ENCODE measurements around the gene FHOD3.

The FHOD3 gene

DNA sequence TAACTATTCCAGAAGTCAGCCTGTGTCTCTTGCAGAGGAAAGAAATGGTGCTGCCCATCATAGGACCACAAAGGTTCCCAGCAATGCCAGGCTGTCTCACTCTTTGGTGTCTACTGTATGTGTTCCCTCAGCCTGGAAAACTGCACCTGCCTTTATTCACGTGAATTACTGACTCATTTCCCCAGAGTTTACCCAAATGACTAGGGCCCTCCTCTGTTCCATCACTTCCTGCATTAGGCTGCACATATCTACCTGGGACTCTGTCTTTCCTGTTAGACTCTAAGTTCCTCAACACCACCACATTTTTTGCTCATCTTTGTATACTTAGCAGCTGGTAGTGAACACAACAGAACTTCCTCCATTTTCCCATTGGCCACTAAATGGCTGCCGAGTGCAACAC lies 188.3 kb downstream of the FHOD3 start:
- TF ChIP-seq, protein P1, sequence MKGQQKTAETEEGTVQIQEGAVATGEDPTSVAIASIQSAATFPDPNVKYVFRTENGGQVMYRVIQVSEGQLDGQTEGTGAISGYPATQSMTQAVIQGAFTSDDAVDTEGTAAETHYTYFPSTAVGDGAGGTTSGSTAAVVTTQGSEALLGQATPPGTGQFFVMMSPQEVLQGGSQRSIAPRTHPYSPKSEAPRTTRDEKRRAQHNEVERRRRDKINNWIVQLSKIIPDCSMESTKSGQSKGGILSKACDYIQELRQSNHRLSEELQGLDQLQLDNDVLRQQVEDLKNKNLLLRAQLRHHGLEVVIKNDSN (IDR thresholded peaks at IDR 0.05) = no peak
- no peak for TF ChIP-seq CEBPB (IDR thresholded peaks at IDR 0.05)
- no peak for TF ChIP-seq TEAD4 (IDR thresholded peaks at IDR 0.05)
- no peak for TF ChIP-seq YY1 (IDR thresholded peaks at IDR 0.05; ENCODE audit: low read depth)
- no peak for TF ChIP-seq EGR1 (IDR thresholded peaks at IDR 0.05)

DNA sequence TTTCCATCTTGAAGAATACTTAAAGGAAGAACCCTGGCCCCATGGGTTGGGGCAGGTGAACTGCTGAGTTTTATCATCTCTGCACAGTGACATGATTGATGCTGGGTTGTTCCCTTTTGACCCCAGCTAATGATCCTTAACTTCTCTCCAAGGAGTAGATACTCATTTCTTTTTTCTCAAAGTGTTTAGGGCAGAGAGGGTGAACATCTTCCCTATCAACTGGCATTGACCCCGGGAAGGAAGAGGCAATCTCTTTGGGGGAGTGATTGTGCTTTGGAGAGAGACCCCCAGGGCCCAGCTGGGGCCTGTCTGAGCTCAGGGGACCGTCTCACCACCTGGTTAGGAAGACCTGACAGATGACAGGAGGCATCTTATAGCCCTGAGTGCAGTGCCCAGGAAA lies 190.6 kb downstream of the FHOD3 start:
- TF ChIP-seq, protein P2, sequence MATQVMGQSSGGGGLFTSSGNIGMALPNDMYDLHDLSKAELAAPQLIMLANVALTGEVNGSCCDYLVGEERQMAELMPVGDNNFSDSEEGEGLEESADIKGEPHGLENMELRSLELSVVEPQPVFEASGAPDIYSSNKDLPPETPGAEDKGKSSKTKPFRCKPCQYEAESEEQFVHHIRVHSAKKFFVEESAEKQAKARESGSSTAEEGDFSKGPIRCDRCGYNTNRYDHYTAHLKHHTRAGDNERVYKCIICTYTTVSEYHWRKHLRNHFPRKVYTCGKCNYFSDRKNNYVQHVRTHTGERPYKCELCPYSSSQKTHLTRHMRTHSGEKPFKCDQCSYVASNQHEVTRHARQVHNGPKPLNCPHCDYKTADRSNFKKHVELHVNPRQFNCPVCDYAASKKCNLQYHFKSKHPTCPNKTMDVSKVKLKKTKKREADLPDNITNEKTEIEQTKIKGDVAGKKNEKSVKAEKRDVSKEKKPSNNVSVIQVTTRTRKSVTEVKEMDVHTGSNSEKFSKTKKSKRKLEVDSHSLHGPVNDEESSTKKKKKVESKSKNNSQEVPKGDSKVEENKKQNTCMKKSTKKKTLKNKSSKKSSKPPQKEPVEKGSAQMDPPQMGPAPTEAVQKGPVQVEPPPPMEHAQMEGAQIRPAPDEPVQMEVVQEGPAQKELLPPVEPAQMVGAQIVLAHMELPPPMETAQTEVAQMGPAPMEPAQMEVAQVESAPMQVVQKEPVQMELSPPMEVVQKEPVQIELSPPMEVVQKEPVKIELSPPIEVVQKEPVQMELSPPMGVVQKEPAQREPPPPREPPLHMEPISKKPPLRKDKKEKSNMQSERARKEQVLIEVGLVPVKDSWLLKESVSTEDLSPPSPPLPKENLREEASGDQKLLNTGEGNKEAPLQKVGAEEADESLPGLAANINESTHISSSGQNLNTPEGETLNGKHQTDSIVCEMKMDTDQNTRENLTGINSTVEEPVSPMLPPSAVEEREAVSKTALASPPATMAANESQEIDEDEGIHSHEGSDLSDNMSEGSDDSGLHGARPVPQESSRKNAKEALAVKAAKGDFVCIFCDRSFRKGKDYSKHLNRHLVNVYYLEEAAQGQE (IDR thresholded peaks at IDR 0.05; ENCODE audit: low read depth) = no peak
- TF ChIP-seq EGR1 (IDR thresholded peaks at IDR 0.05) (no peak), TCF12 (IDR thresholded peaks at IDR 0.05; ENCODE audit: low read depth) (no peak), NFIC (IDR thresholded peaks at IDR 0.05) (no peak), CEBPB (IDR thresholded peaks at IDR 0.05) (no peak), FOXM1 (IDR thresholded peaks at IDR 0.05; ENCODE audit: borderline replicate concordance, low read depth) (no peak), ZBTB7A (IDR thresholded peaks at IDR 0.05; ENCODE audit: low read depth) (no peak), TEAD4 (IDR thresholded peaks at IDR 0.05) (no peak), RAD21 (IDR thresholded peaks at IDR 0.05; ENCODE audit: low read depth) (no peak), EP300 (IDR thresholded peaks at IDR 0.05; ENCODE audit: borderline replicate concordance) (no peak), YY1 (IDR thresholded peaks at IDR 0.05; ENCODE audit: low read depth) (no peak), TAF1 (IDR thresholded peaks at IDR 0.05; ENCODE audit: low read depth) (no peak), CREB1 (IDR thresholded peaks at IDR 0.05; ENCODE audit: low read depth) (no peak)
- TF ChIP-seq, protein P1 (IDR thresholded peaks at IDR 0.05) = no peak
- TF ChIP-seq, protein P3, sequence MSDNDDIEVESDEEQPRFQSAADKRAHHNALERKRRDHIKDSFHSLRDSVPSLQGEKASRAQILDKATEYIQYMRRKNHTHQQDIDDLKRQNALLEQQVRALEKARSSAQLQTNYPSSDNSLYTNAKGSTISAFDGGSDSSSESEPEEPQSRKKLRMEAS (IDR thresholded peaks at IDR 0.05) = no peak

DNA sequence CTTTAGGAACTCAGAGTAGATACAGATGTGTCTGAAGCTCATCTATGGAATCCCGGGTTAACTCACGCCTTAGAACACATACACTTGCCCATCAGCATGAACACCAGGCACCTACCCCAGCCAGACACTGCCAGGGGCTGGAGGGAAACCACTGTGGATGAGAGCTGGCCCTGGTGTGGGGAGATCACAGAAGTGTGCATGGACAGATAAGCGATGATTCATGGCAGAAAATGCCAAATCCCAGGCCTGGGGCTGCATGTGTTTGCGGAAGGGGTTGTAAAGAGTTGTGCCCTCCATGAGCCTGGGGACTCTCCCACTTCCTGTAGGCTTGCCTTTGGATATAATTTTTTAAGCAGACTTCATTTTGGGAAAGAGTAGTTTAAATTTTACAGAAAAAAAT lies 193.4 kb downstream of the FHOD3 start:
- TF ChIP-seq, protein P3 (IDR thresholded peaks at IDR 0.05) = no peak
- TF ChIP-seq, protein P1 (IDR thresholded peaks at IDR 0.05) = no peak
- TF ChIP-seq FOXM1 (IDR thresholded peaks at IDR 0.05; ENCODE audit: borderline replicate concordance, low read depth) (no peak), TAF1 (IDR thresholded peaks at IDR 0.05; ENCODE audit: low read depth) (no peak), EGR1 (IDR thresholded peaks at IDR 0.05) (no peak), ZBTB7A (IDR thresholded peaks at IDR 0.05; ENCODE audit: low read depth) (no peak), NFIC (IDR thresholded peaks at IDR 0.05) (no peak), TEAD4 (IDR thresholded peaks at IDR 0.05) (no peak), TCF12 (IDR thresholded peaks at IDR 0.05; ENCODE audit: low read depth) (no peak), CREB1 (IDR thresholded peaks at IDR 0.05; ENCODE audit: low read depth) (no peak), YY1 (IDR thresholded peaks at IDR 0.05; ENCODE audit: low read depth) (no peak), EP300 (IDR thresholded peaks at IDR 0.05; ENCODE audit: borderline replicate concordance) (no peak), CEBPB (IDR thresholded peaks at IDR 0.05) (no peak), RAD21 (IDR thresholded peaks at IDR 0.05; ENCODE audit: low read depth) (no peak)
- TF ChIP-seq, protein P2 (IDR thresholded peaks at IDR 0.05; ENCODE audit: low read depth) = no peak

DNA sequence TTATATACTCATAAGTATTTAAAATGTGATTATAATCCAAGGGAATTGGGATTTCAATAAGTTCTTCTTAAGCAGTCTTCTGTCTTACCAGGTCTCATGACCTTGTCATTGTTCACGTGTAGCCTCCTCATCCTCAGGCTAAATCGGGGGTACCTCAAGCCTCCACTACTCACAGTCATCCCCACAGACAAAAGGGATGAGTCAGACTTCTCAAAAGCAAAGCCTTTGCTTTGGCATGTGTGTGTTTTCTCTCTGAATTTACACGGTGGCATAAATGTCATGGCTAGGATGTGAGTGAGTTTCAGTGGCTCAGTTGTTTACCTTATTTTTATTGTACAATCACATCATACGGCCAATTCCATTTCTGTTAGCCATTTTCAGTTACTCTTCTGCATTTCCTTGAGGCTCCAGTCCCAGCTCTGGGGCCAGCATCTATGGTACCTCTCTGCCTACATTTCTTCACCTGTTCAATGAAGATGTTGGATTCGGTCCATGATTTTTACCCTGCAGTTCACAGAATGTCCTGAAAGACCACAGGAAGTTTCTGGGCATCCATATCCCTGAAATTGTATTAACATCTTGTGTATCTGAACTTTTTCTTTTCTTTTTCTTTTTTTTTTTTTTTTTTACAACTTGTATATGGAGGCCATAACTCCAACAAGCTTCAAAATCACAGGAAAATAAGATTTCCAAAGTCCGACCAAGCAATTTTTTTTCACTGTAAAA lies 195.3 kb downstream of the FHOD3 start:
- TF ChIP-seq RAD21 (IDR thresholded peaks at IDR 0.05; ENCODE audit: low read depth) (no peak), CREB1 (IDR thresholded peaks at IDR 0.05; ENCODE audit: low read depth) (no peak)
- TF ChIP-seq, protein P1 (IDR thresholded peaks at IDR 0.05) = no peak

All from Ishikawa (cell line).